ENCODE measurements around the gene AHR.
"Not testable (repeated sequence)": the region's sequence is repeated elsewhere in the genome, so short reads cannot be mapped to it uniquely, and the experiment has no call there.

The AHR gene

DNA sequence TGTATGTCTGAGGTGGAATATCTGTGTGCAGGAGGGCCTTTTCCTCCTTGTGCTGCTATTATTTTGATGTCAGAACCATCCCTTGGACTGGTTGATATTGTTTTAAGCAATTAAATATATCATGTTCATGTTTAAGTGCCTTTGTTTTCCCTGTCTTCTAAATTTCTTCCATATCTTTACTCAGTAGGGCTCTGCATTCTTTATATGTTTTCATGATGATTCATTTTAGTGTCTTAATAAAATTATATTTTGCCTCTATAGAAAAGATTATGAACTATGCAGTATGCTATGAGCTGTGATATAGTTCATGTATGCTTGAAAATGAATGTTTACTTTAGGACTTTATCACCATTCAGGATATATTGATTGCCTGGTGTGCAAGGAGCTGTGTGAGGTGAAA is 34.8 kb downstream of the AHR start:
- no peak overlapping the region for H3K4me3 Mint-ChIP-seq
- H3K27me3 Mint-ChIP-seq, result no peaks in the 10 kb centered on the region
- peaks cover 9% of the 10 kb centered on the region for H3K4me1 Mint-ChIP-seq (ENCODE audit: low read depth)
- no peak overlapping the region for H3K27ac Mint-ChIP-seq
- intact Hi-C loops (cut with micrococcal nuclease), result no loop called here
- peaks cover 77% of the 10 kb centered on the region for H3K36me3 Mint-ChIP-seq (ENCODE audit: low read depth)
- no peaks in the 10 kb centered on the region for H3K9me3 Mint-ChIP-seq

- Mint-ChIP-seq H3K9me3 (no peaks in the 10 kb centered on the region), H3K4me1 (ENCODE audit: low read depth) (peaks cover 14% of the 10 kb centered on the region), H3K27me3 (no peaks in the 10 kb centered on the region), H3K36me3 (ENCODE audit: low read depth) (peaks cover 75% of the 10 kb centered on the region), H3K4me3 (no peak overlapping the region), H3K27ac (no peak overlapping the region)
- intact Hi-C loops (cut with micrococcal nuclease), result no loop called here
Observed at GRCh38 chr7:17336168-17336567, 37.7 kb downstream of the AHR start.

GRCh38 chr7:17339139-17339538 is 40.7 kb downstream of the AHR start:
- Mint-ChIP-seq H3K27ac (no peak overlapping the region), H3K4me1 (ENCODE audit: low read depth) (peaks cover 14% of the 10 kb centered on the region), H3K4me3 (no peak overlapping the region), H3K36me3 (ENCODE audit: low read depth) (peaks cover 70% of the 10 kb centered on the region), H3K9me3 (no peaks in the 10 kb centered on the region), H3K27me3 (no peaks in the 10 kb centered on the region)
- intact Hi-C loops (cut with micrococcal nuclease), result no loop called here

GRCh38 chr7:17339952-17340351 is 41.5 kb downstream of the AHR start:
- Mint-ChIP-seq H3K9me3 (no peaks in the 10 kb centered on the region), H3K4me3 (no peak overlapping the region), H3K27me3 (no peaks in the 10 kb centered on the region), H3K27ac (no peak overlapping the region), H3K36me3 (ENCODE audit: low read depth) (peaks cover 76% of the 10 kb centered on the region), H3K4me1 (ENCODE audit: low read depth) (peaks cover 14% of the 10 kb centered on the region)
- intact Hi-C loops (cut with micrococcal nuclease), result loop anchor here (10.0 kb wide), 1 partner anchor 305 kb away; no protein-coding TSS in a partner anchor

DNA sequence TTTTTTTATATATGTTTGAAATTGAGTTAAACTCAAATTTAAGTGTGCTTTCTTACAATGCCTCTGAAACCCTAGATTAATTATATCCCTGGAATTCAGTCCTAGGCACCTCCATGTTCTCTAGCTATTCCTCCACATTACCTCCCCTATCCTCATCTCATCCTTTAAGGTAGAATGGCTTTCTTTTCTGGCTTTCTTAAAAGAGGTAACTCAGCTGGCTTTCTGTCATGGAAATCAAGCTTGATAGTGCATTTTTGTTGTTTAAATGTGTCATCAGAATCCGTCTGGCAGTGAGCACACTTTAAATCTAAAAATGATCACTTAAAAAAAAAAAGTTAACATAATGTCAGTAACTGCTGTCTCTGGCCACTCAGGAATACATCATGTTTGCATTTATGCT is 42.2 kb downstream of the AHR start:
- no peaks in the 10 kb centered on the region for H3K9me3 Mint-ChIP-seq
- no peak overlapping the region for H3K27ac Mint-ChIP-seq
- H3K36me3 Mint-ChIP-seq (ENCODE audit: low read depth), result peaks cover 74% of the 10 kb centered on the region
- no peaks in the 10 kb centered on the region for H3K27me3 Mint-ChIP-seq
- intact Hi-C loops (cut with micrococcal nuclease), result loop anchor here (10.0 kb wide), 1 partner anchor 304 kb away; no protein-coding TSS in a partner anchor
- H3K4me1 Mint-ChIP-seq (ENCODE audit: low read depth), result peaks cover 14% of the 10 kb centered on the region
- no peak overlapping the region for H3K4me3 Mint-ChIP-seq

DNA sequence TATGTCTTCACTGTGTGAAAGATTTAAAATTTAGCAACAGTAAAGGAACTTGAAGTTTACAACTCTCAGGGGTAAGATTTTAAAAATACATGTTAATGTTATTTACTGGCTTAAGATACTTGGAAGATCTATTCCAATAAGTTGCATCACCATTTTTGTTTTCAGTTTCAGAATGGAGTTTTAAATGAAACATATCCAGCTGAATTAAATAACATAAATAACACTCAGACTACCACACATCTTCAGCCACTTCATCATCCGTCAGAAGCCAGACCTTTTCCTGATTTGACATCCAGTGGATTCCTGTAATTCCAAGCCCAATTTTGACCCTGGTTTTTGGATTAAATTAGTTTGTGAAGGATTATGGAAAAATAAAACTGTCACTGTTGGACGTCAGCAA is 44.3 kb downstream of the AHR start:
- H3K27ac Mint-ChIP-seq, result no peak overlapping the region
- H3K4me1 Mint-ChIP-seq (ENCODE audit: low read depth), result peaks cover 21% of the 10 kb centered on the region
- H3K9me3 Mint-ChIP-seq, result no peaks in the 10 kb centered on the region
- H3K27me3 Mint-ChIP-seq, result no peaks in the 10 kb centered on the region
- H3K4me3 Mint-ChIP-seq, result no peak overlapping the region
- H3K36me3 Mint-ChIP-seq (ENCODE audit: low read depth), result peaks cover 66% of the 10 kb centered on the region
- intact Hi-C loops (cut with micrococcal nuclease), result loop anchor here (10.0 kb wide), 1 partner anchor 302 kb away; no protein-coding TSS in a partner anchor

- Mint-ChIP-seq H3K4me1 (ENCODE audit: low read depth) (peaks cover 30% of the 10 kb centered on the region), H3K9me3 (peaks cover 34% of the 10 kb centered on the region), H3K27ac (no peak overlapping the region), H3K36me3 (ENCODE audit: low read depth) (peaks cover 82% of the 10 kb centered on the region), H3K27me3 (no peaks in the 10 kb centered on the region), H3K4me3 (no peak overlapping the region)
- intact Hi-C loops (cut with micrococcal nuclease), result loop anchor here (10.0 kb wide), 1 partner anchor 297 kb away; no protein-coding TSS in a partner anchor
Observed at GRCh38 chr7:17347401-17347800, 48.9 kb downstream of the AHR start.

- intact Hi-C loops (cut with micrococcal nuclease), result loop anchor here (10.0 kb wide), 1 partner anchor 296 kb away; no protein-coding TSS in a partner anchor
- not testable (repeated sequence) for H3K27me3 Mint-ChIP-seq, H3K27ac Mint-ChIP-seq, H3K4me3 Mint-ChIP-seq
- H3K9me3 Mint-ChIP-seq, result peaks cover 41% of the 10 kb centered on the region
- H3K4me1 Mint-ChIP-seq (ENCODE audit: low read depth), result peaks cover 45% of the 10 kb centered on the region
- peaks cover 84% of the 10 kb centered on the region for H3K36me3 Mint-ChIP-seq (ENCODE audit: low read depth)
Observed at GRCh38 chr7:17348932-17349331, 50.5 kb downstream of the AHR start.

DNA sequence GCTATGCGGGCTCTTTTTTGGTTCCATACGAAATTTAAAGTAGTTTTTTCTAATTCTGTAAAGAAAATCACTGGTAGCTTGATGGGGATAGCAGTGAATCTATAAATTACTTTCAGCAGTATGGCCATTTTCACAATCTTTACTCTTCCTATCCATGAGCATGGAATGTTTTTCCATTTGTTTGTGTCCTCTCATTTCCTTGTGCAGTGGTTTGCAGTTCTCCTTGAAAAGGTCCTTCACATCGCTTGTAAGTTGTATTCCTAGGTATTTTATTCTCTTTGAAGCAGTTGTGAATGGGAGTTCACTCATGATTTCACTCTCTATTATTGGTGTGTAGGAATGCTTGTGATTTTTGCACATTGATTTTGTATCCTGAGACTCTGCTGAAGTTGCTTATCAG is 51.9 kb downstream of the AHR start:
- H3K9me3 Mint-ChIP-seq, result peaks cover 41% of the 10 kb centered on the region
- intact Hi-C loops (cut with micrococcal nuclease); H3K4me3 Mint-ChIP-seq; H3K27ac Mint-ChIP-seq; H3K27me3 Mint-ChIP-seq: not testable (repeated sequence)
- H3K36me3 Mint-ChIP-seq (ENCODE audit: low read depth), result peaks cover 83% of the 10 kb centered on the region
- H3K4me1 Mint-ChIP-seq (ENCODE audit: low read depth), result peaks cover 54% of the 10 kb centered on the region

DNA sequence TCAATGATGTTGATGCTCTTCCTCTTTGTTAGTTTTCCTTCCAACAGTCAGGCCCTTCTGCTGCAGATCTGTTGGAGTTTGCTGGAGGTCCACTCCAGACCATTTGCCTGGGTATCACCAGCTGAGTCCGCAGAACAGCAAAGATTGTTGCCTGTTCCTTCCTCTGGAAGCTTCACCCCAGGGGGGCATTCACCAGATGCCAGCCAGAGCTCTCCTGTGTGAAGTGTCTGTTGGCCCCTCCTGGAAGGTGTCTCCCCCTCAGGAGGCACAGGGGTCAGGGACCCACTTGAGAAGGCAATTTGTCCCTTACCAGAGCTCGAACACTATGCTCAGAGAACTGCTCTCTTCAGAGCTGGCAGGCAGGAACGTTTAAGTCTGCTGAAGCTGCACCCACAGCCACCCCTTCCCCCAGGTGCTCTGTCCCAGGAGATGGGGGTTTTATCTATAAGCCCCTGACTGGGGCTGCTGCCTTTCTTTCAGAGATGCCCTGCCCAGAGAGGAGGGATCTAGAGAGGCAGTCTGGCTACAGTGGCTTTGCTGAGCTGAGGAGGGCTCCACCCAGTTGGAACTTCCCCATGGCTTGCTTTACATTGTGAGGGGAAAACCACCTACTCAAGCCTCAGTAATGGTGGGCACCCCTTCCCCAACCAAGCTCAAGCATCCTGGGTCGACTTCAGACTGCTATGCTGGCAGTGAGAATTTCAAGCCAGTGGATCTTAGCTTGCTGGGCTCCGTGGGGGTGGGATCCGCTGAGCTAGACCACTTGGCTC is 55.4 kb downstream of the AHR start:
- H3K4me3 Mint-ChIP-seq; intact Hi-C loops (cut with micrococcal nuclease); H3K27me3 Mint-ChIP-seq; H3K27ac Mint-ChIP-seq: not testable (repeated sequence)
- Mint-ChIP-seq H3K36me3 (ENCODE audit: low read depth) (peaks cover 72% of the 10 kb centered on the region), H3K4me1 (ENCODE audit: low read depth) (peaks cover 47% of the 10 kb centered on the region), H3K9me3 (peaks cover 41% of the 10 kb centered on the region)

DNA sequence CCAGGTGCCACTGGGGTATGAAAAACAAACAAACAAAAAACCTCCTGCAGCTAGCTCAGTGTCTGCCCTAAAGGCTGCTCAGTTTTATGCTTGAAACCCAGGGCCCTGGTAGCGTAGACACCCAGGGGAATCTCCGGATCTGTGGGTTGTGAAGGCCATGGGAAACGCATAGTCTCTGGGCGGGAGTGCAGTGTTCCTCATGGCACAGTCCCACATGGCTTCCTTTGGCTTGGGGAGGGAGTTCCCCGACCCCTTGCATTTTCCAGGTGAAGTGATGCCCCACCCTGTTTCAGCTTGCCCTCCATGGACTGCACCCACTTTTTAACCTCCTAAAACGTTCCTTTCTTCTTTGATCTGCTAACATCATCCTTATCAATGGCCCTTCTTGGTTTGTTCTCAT is 56.0 kb downstream of the AHR start:
- no peaks in the 10 kb centered on the region for H3K27me3 Mint-ChIP-seq
- no peak overlapping the region for H3K4me3 Mint-ChIP-seq
- H3K4me1 Mint-ChIP-seq (ENCODE audit: low read depth), result peaks cover 47% of the 10 kb centered on the region
- H3K27ac Mint-ChIP-seq, result peak overlapping the region; percentile 12
- peaks cover 36% of the 10 kb centered on the region for H3K9me3 Mint-ChIP-seq
- intact Hi-C loops (cut with micrococcal nuclease), result no loop called here
- peaks cover 66% of the 10 kb centered on the region for H3K36me3 Mint-ChIP-seq (ENCODE audit: low read depth)

DNA sequence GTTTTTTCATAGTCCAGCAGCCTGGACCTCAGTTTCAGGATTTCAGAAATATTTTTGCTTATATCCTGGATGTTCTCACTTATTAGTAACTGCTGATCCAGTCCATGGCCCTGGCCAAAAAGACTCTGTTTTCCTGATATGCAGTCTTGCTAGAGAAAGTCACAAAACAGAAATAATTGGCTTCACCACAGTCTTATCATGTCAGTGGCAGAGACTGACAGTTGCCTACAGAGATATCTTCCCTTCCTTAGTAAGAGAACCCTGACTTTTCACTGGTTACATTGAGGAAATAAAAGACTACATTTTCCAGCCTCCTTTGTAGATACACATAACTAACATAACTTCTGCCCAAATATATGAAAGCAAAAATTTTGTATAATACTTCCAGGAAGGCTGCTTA is 56.6 kb downstream of the AHR start:
- H3K4me3 Mint-ChIP-seq, result no peak overlapping the region
- peak overlapping the region; percentile 12 for H3K27ac Mint-ChIP-seq
- peaks cover 60% of the 10 kb centered on the region for H3K36me3 Mint-ChIP-seq (ENCODE audit: low read depth)
- intact Hi-C loops (cut with micrococcal nuclease), result no loop called here
- H3K27me3 Mint-ChIP-seq, result no peaks in the 10 kb centered on the region
- H3K4me1 Mint-ChIP-seq (ENCODE audit: low read depth), result peaks cover 42% of the 10 kb centered on the region
- peaks cover 31% of the 10 kb centered on the region for H3K9me3 Mint-ChIP-seq

DNA sequence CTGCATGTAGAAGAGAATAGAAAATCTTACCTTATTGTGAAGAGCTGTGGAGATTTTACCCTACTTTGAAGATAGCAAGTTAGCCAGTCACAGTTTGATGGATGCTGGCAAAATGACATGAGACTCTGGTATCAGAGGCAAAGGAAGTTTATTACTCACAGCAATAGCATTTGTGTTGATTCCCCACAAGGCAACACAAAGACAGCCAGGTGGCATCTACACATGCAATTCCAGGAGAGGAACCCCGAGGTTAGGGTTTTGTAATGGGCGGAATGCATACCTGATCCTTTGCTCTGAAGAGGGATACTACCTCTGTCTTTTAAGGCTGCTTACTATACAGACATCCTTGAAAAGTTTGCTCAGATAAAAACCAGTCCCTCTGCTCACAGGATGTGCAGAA is 59.5 kb downstream of the AHR start:
- Mint-ChIP-seq H3K27me3 (no peaks in the 10 kb centered on the region), H3K27ac (no peak overlapping the region), H3K36me3 (ENCODE audit: low read depth) (peaks cover 44% of the 10 kb centered on the region), H3K4me1 (ENCODE audit: low read depth) (peaks cover 18% of the 10 kb centered on the region), H3K4me3 (no peak overlapping the region), H3K9me3 (peaks cover 16% of the 10 kb centered on the region)
- intact Hi-C loops (cut with micrococcal nuclease), result no loop called here

DNA sequence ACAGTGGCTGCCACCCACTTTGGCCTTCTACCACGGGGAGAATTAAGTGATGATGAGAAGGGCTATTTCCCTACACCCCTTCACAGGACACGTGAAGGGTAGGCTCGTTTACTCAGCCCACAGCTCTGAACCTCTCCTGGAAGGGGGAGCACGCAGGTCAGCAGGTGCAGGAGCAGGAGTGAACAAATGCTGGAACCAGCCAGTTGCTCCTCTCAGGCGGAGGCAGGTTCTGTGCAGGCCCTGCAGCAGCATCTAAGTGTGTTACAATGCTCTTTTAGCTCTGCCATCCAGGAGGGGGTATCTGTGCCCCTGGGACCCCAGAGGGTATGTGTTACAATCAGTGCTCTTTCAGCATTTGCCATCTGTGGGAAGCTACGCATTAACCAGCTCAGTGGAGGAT is 61.2 kb downstream of the AHR start:
- no peak overlapping the region for H3K4me3 Mint-ChIP-seq
- peaks cover 5% of the 10 kb centered on the region for H3K4me1 Mint-ChIP-seq (ENCODE audit: low read depth)
- H3K27me3 Mint-ChIP-seq, result no peaks in the 10 kb centered on the region
- no peak overlapping the region for H3K27ac Mint-ChIP-seq
- intact Hi-C loops (cut with micrococcal nuclease), result no loop called here
- peaks cover 28% of the 10 kb centered on the region for H3K36me3 Mint-ChIP-seq (ENCODE audit: low read depth)
- peaks cover 14% of the 10 kb centered on the region for H3K9me3 Mint-ChIP-seq
